ENCODE data around the gene MST1.
"Not testable (repeated sequence)": the region's sequence is repeated elsewhere in the genome, so short reads cannot be mapped to it uniquely, and the experiment has no call there.

- TF ChIP-seq CTCF (conservative IDR thresholded peaks at IDR 0.05 in 1 of 2, IDR thresholded peaks at IDR 0.05 in 1 of 2; ENCODE audit: low read depth in 1 of 2, low read length in 2 of 2); EZH2 (IDR thresholded peaks at IDR 0.05; ENCODE audit: low read length, missing control alignments): not testable (repeated sequence)
Measured at GRCh38 chr3:49686346-49686745, 2.9 kb downstream of the MST1 start.
